OCI-LY3 (cell line): ENCODE data around the gene RSPRY1.
A peak's percentile ranks its signal among the peaks of the same experiment; 100 is the strongest.

Experiments
- H2AFZ ChIP-seq: fragments of 200-600, 300-600 bp; shearing (Covaris generic); 2 replicates; pipeline ENCODE4 v1.6.0; 2014; ENCODE audit warnings: antibody characterized with exemption, low read depth, low read length
- H3K27ac ChIP-seq: fragments of 200-600, 300-600 bp; sonication (generic); 2 replicates; pipeline ENCODE4 v1.5.1; 2014; ENCODE audit warnings: mild to moderate bottlenecking, low read length, moderate library complexity, mixed read lengths
- H3K27me3 ChIP-seq: fragments of 200-600, 300-600 bp; sonication (generic); 2 replicates; pipeline ENCODE4 v1.6.1; 2014; ENCODE audit warnings: low read depth, low read length, mixed read lengths
- H3K36me3 ChIP-seq: fragments of 200-600, 300-600 bp; sonication (generic); replicated peaks from 2 replicates; pipeline ENCODE3; 2014; ENCODE audit warnings: low read depth, low read length, mixed read lengths
- H3K4me1 ChIP-seq: fragments of 300-600, 200-600 bp; sonication (generic); 2 replicates; pipeline ENCODE4 v1.6.1; 2014; ENCODE audit warnings: low read length, mixed read lengths
- H3K4me2 ChIP-seq: fragments of 200-600, 300-600 bp; sonication (generic); 2 replicates; pipeline ENCODE4 v1.6.1; 2014; ENCODE audit warnings: low read length, mixed read lengths
- H3K4me3 ChIP-seq: fragments of 300-600, 200-600 bp; sonication (generic); 2 replicates; pipeline ENCODE4 v1.5.1; 2014; ENCODE audit warnings: antibody characterized with exemption, mild to moderate bottlenecking, low read length, moderate library complexity
- H3K79me2 ChIP-seq: fragments of 300-600, 200-600 bp; shearing (Covaris generic); 2 replicates; pipeline ENCODE4 v1.6.1; 2014; ENCODE audit warnings: mild to moderate bottlenecking, low read length, mixed read lengths
- H3K9ac ChIP-seq: fragments of 300-600, 200-600 bp; shearing (Covaris generic); 2 replicates; pipeline ENCODE4 v1.6.0; 2014; ENCODE audit warnings: mild to moderate bottlenecking, low read length, moderate library complexity
- H3K9me3 ChIP-seq: fragments of 200-600, 300-600 bp; shearing (Covaris generic); 2 replicates; pipeline ENCODE4 v1.6.1; 2014; ENCODE audit warnings: low read length, mixed read lengths; ENCODE audit not compliant: insufficient read depth
- H4K20me1 ChIP-seq: fragments of 200-600, 300-600 bp; sonication (generic); 2 replicates; pipeline ENCODE4 v1.6.1; 2016; ENCODE audit warnings: low read length, mixed read lengths; ENCODE audit not compliant: insufficient read depth
- EZH2phosphoT487 ChIP-seq: fragments of 200-600 bp; shearing (Covaris generic); IDR thresholded peaks from 2 replicates; pipeline ENCODE4 v1.6.1; 2018; ENCODE audit warnings: antibody characterized with exemption, mixed run types, low read depth
- TF ChIP-seq, protein P1 (sequence below): fragments of 200-600, 300-600 bp; sonication (generic); IDR thresholded peaks from 2 replicates; pipeline ENCODE4 v1.5.1; 2014; ENCODE audit warnings: antibody characterized with exemption, low read length, low read depth

The RSPRY1 gene

DNA sequence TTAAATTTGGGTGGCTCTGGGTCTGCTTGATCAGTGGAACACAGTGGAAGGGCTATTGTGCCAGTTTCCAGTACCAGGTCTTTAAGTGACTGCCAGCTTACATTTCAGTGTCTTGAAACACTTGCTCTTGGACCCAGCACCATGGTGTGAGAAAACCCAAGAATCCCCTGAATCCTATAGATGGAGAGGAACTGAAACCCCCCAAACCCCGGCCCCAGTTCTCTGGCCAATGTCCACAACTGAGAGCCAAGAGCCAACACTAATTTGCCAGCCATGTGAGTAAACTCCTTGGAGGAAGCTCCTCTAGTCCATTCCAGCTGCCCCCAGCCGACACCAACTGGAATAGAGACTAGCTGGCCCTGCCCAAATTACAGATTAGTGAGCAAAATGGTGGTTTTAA lies 56.5 kb downstream of the RSPRY1 start:
- Histone ChIP-seq H3K79me2 (no peaks in the 10 kb centered on the region), H3K27ac (no peak overlapping the region), H3K4me1 (peaks cover 24% of the 10 kb centered on the region), H3K4me3 (no peak overlapping the region), H3K9ac (no peak overlapping the region), H4K20me1 (no peaks in the 10 kb centered on the region), H3K4me2 (no peak overlapping the region), H3K36me3 (peaks cover 12% of the 10 kb centered on the region), H3K27me3 (no peaks in the 10 kb centered on the region), H2AFZ (no peak overlapping the region), H3K9me3 (no peaks in the 10 kb centered on the region)
- no peak for TF ChIP-seq EZH2phosphoT487
- TF ChIP-seq, protein P1, sequence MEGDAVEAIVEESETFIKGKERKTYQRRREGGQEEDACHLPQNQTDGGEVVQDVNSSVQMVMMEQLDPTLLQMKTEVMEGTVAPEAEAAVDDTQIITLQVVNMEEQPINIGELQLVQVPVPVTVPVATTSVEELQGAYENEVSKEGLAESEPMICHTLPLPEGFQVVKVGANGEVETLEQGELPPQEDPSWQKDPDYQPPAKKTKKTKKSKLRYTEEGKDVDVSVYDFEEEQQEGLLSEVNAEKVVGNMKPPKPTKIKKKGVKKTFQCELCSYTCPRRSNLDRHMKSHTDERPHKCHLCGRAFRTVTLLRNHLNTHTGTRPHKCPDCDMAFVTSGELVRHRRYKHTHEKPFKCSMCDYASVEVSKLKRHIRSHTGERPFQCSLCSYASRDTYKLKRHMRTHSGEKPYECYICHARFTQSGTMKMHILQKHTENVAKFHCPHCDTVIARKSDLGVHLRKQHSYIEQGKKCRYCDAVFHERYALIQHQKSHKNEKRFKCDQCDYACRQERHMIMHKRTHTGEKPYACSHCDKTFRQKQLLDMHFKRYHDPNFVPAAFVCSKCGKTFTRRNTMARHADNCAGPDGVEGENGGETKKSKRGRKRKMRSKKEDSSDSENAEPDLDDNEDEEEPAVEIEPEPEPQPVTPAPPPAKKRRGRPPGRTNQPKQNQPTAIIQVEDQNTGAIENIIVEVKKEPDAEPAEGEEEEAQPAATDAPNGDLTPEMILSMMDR, result no peak

DNA sequence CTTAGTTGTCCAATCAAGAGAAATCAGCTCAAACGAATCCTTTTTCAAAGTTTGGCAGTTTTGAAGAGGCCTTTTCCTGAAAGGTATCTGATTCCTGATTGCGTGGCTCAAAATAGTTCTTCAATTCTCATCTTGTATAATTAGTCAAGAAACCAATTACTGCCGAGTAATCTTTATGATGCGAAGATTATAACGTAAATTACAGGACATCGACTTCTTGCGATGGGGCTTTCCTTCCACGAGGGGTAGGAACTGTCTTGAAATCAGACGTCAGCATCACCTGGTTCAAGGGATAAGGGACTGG lies 58.3 kb downstream of the RSPRY1 start:
- Histone ChIP-seq H3K27ac (no peak overlapping the region), H3K79me2 (no peaks in the 10 kb centered on the region), H3K4me2 (peak overlapping the region; percentile 91), H3K4me1 (peaks cover 24% of the 10 kb centered on the region), H3K4me3 (peak overlapping the region; percentile 80), H4K20me1 (no peaks in the 10 kb centered on the region), H3K9ac (peak overlapping the region; percentile 60), H3K27me3 (no peaks in the 10 kb centered on the region), H3K9me3 (no peaks in the 10 kb centered on the region), H3K36me3 (peaks cover 5% of the 10 kb centered on the region), H2AFZ (peak overlapping the region; percentile 91)
- TF ChIP-seq, protein P1, result no peak
- no peak for TF ChIP-seq EZH2phosphoT487

DNA sequence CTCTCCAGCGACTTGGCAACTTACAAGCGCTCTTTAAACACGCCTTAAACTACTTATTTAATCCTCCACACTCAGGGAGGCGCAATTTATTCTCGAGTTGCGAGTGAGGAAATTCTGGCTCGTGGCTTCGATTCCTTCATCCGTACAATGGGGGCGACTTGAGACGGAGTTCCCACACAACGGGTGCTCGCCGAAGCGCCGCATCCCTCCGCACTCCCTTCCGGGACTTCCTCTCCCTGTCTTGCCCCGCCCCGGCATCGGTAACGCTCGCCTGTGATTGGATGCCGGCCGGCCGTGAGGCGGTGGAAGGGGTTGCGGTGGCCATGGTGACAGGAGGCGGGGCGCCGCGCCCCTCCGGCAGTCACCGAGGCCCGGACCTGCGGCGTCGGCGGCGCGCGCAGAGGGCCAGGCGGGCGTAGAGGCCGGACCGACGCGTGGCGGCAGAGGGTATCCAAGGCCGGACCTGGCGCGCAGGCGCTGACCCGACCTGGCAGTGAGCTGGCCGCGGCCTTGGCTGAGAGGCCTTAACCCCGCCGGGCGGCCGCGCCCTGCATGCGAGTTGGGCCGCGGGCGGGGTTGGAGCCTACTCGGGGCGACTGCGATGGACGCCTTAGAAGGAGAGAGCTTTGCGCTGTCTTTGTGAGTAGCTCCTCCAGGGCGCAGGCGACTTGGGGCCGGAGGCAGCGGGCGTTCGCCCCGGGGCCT lies 58.8 kb downstream of the RSPRY1 start, which contains the start of gene ARL2BP:
Gene ARL2BP, plus strand, starts transcription at position 493 of the 705 bp plus-strand sequence. Its CDS starts 109 bp downstream, at position 602.
- Histone ChIP-seq H2AFZ (peak within 1 kb of the TSS; percentile 91), H3K27ac (no peak within 1 kb of the TSS), H3K4me3 (peak within 1 kb of the TSS; percentile 80), H3K79me2 (no peaks in the 10 kb centered on the region), H3K9ac (peak within 1 kb of the TSS; percentile 70), H4K20me1 (no peaks in the 10 kb centered on the region), H3K27me3 (no peaks in the 10 kb centered on the region), H3K4me1 (peaks cover 24% of the 10 kb centered on the region), H3K4me2 (peak within 1 kb of the TSS; percentile 91), H3K9me3 (no peaks in the 10 kb centered on the region), H3K36me3 (peaks cover 3% of the 10 kb centered on the region)
- TF ChIP-seq, protein P1, result no peak
- no peak for TF ChIP-seq EZH2phosphoT487

DNA sequence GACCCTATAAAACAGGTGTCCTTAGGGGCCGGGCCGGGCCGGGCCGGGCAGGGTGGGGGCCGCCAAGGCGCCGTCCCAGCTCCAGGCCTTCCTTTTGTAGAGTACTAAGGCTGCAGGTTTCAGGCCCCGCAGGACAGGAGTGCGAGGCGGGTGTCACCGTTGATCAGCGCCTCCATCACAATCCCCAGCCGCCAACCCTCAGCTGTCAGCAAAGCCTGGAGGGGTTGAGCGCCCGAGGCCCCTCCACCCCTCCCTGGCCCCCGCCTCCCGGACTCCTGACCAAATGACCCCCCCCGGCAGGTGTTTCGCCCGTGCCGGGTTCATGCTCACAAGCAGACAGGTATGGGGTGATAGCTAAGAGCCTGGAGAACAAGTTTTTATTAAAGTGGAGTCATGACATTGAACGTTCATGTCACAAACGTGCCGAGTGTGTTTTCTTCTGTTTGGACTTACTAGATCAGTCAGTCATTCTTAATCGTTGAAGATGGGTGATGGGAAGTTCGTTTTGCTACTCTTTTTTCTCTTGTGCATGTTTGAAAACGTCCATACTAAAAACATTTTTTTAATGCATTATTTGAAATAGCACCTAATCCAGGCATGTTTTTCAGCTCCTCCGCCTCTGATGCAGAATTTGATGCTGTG lies 59.5 kb downstream of the RSPRY1 start:
- no peaks in the 10 kb centered on the region for H3K9me3 ChIP-seq

More for the DNA sequence above, 59.5 kb downstream of the RSPRY1 start:
- no peaks in the 10 kb centered on the region for H4K20me1 ChIP-seq
- peak overlapping the region; percentile 80 for H3K4me3 ChIP-seq
- H3K9ac ChIP-seq, result peak overlapping the region; percentile 70
- no peaks in the 10 kb centered on the region for H3K79me2 ChIP-seq
- no peak overlapping the region for H3K27ac ChIP-seq
- H3K27me3 ChIP-seq, result no peaks in the 10 kb centered on the region
- TF ChIP-seq, protein P1, result no peak
- TF ChIP-seq EZH2phosphoT487, result no peak
- H3K4me1 ChIP-seq, result peaks cover 21% of the 10 kb centered on the region
- peaks cover 3% of the 10 kb centered on the region for H3K36me3 ChIP-seq
- H3K4me2 ChIP-seq, result peak overlapping the region; percentile 89
- peak overlapping the region; percentile 59; the same call in 1 of the 2 replicates for H2AFZ ChIP-seq
